ENCODE data around the gene SLIT3.

GRCh38 chr5:169099801-169100734 lies 200.9 kb downstream of the SLIT3 start:
- TF ChIP-seq, protein P1, sequence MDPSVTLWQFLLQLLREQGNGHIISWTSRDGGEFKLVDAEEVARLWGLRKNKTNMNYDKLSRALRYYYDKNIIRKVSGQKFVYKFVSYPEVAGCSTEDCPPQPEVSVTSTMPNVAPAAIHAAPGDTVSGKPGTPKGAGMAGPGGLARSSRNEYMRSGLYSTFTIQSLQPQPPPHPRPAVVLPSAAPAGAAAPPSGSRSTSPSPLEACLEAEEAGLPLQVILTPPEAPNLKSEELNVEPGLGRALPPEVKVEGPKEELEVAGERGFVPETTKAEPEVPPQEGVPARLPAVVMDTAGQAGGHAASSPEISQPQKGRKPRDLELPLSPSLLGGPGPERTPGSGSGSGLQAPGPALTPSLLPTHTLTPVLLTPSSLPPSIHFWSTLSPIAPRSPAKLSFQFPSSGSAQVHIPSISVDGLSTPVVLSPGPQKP (IDR thresholded peaks at IDR 0.05; ENCODE audit: low read depth, low read length), result no peak
- TF ChIP-seq, protein P2, sequence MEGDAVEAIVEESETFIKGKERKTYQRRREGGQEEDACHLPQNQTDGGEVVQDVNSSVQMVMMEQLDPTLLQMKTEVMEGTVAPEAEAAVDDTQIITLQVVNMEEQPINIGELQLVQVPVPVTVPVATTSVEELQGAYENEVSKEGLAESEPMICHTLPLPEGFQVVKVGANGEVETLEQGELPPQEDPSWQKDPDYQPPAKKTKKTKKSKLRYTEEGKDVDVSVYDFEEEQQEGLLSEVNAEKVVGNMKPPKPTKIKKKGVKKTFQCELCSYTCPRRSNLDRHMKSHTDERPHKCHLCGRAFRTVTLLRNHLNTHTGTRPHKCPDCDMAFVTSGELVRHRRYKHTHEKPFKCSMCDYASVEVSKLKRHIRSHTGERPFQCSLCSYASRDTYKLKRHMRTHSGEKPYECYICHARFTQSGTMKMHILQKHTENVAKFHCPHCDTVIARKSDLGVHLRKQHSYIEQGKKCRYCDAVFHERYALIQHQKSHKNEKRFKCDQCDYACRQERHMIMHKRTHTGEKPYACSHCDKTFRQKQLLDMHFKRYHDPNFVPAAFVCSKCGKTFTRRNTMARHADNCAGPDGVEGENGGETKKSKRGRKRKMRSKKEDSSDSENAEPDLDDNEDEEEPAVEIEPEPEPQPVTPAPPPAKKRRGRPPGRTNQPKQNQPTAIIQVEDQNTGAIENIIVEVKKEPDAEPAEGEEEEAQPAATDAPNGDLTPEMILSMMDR (IDR thresholded peaks at IDR 0.05 in 2 of 3, conservative IDR thresholded peaks at IDR 0.05 in 1 of 3; ENCODE audit: control insufficient read depth in 2 of 3, extremely low read depth in 1 of 3, insufficient read depth in 1 of 3, low read depth in 3 of 3, low read length in 3 of 3), result no peak
- TF ChIP-seq EP300 (IDR thresholded peaks at IDR 0.05; ENCODE audit: borderline replicate concordance in 1 of 2, control insufficient read depth in 1 of 2, low read depth in 2 of 2, low read length in 2 of 2) (no peak), SMAD5 (IDR thresholded peaks at IDR 0.05; ENCODE audit: low read depth) (no peak)
